H9 (cell line): ENCODE results near the gene RSPO1. TPM values are rescaled to one million over a fixed set of nuclear protein-coding genes. Genes with fewer than 3 reads are reported as not detected.

Experiments used
- DNase-seq: peaks from one replicate; pipeline ENCODE4 v3.0.0-alpha.2; 2017
- H2AFZ ChIP-seq: one replicate; pipeline ENCODE4 v1.6.1; 2013; ENCODE audit warnings: mild to moderate bottlenecking, low read length, control low read depth, moderate library complexity
- H2AK5ac ChIP-seq: 2 replicates; pipeline ENCODE4 v1.6.1; 2013; ENCODE audit warnings: low read length, control low read depth, mixed read lengths; ENCODE audit not compliant: insufficient read length
- H2BK120ac ChIP-seq: one replicate; pipeline ENCODE4 v1.6.1; 2013; ENCODE audit warnings: low read depth, mild to moderate bottlenecking, low read length, control low read depth, inconsistent platforms; ENCODE audit not compliant: poor library complexity, severe bottlenecking
- H2BK12ac ChIP-seq: 2 replicates; pipeline ENCODE4 v1.6.1; 2013; ENCODE audit warnings: low read length, control low read depth, mixed read lengths, low read depth; ENCODE audit not compliant: insufficient read length
- H2BK15ac ChIP-seq: 2 replicates; pipeline ENCODE4 v1.6.1; 2013; ENCODE audit warnings: low read depth, low read length, control low read depth
- H2BK20ac ChIP-seq: one replicate; pipeline ENCODE4 v1.6.1; 2013; ENCODE audit warnings: low read depth, mild to moderate bottlenecking, low read length, control low read depth, inconsistent platforms; ENCODE audit not compliant: poor library complexity, severe bottlenecking
- H2BK5ac ChIP-seq: 2 replicates; pipeline ENCODE4 v1.6.1; 2013; ENCODE audit warnings: low read length, control low read depth, mixed read lengths; ENCODE audit not compliant: insufficient read length
- H3K14ac ChIP-seq: 2 replicates; pipeline ENCODE4 v1.6.1; 2013; ENCODE audit warnings: low read length, control low read depth; ENCODE audit not compliant: insufficient read depth
- H3K18ac ChIP-seq: 2 replicates; pipeline ENCODE4 v1.6.1; 2013; ENCODE audit warnings: low read depth, mild to moderate bottlenecking, mixed read lengths, low read length, control low read depth; ENCODE audit not compliant: insufficient read length
- H3K23ac ChIP-seq: 2 replicates; pipeline ENCODE4 v1.6.1; 2013; ENCODE audit warnings: low read length, control low read depth, mixed read lengths, low read depth; ENCODE audit not compliant: insufficient read length
- H3K23me2 ChIP-seq: 2 replicates; pipeline ENCODE4 v1.6.1; 2013; ENCODE audit warnings: low read depth, mild to moderate bottlenecking, mixed read lengths, low read length, control low read depth; ENCODE audit not compliant: insufficient read length, poor library complexity, severe bottlenecking
- H3K27ac ChIP-seq: 2 replicates; pipeline ENCODE4 v1.5.1; 2013; ENCODE audit warnings: low read length, control low read depth, mixed read lengths, low read depth; ENCODE audit not compliant: insufficient read length
- H3K27me3 ChIP-seq: 2 replicates; pipeline ENCODE4 v1.6.1; 2013; ENCODE audit warnings: low read length, control low read depth, inconsistent platforms; ENCODE audit not compliant: insufficient read depth
- H3K4ac ChIP-seq: 2 replicates; pipeline ENCODE4 v1.6.1; 2013; ENCODE audit warnings: low read depth, mild to moderate bottlenecking, control low read depth, inconsistent platforms, low read length, moderate library complexity
- H3K4me1 ChIP-seq: 2 replicates; pipeline ENCODE4 v1.6.1; 2013; ENCODE audit warnings: low read length, control low read depth, inconsistent platforms; ENCODE audit not compliant: insufficient read depth
- H3K4me2 ChIP-seq: 2 replicates; pipeline ENCODE4 v1.6.1; 2013; ENCODE audit warnings: low read length, control low read depth, mixed read lengths; ENCODE audit not compliant: insufficient read length, insufficient read depth
- H3K56ac ChIP-seq: 2 replicates; pipeline ENCODE4 v1.6.1; 2013; ENCODE audit warnings: low read depth, mild to moderate bottlenecking, mixed read lengths, low read length, control low read depth; ENCODE audit not compliant: insufficient read length
- H3K79me1 ChIP-seq: 2 replicates; pipeline ENCODE4 v1.6.1; 2013; ENCODE audit warnings: low read depth, mild to moderate bottlenecking, moderate library complexity, low read length, control low read depth, inconsistent platforms; ENCODE audit not compliant: insufficient read depth, poor library complexity, severe bottlenecking
- H3K79me2 ChIP-seq: 2 replicates; pipeline ENCODE4 v1.6.1; 2013; ENCODE audit warnings: low read length, control low read depth, inconsistent platforms; ENCODE audit not compliant: insufficient read depth
- H3K9ac ChIP-seq: 2 replicates; pipeline ENCODE4 v1.6.1; 2013; ENCODE audit warnings: low read length, control low read depth, mixed read lengths; ENCODE audit not compliant: insufficient read length; ENCODE audit errors: extremely low read depth
- H3K9me3 ChIP-seq: one replicate; pipeline ENCODE4 v1.6.1; 2013; ENCODE audit warnings: low read depth, low read length, inconsistent platforms; ENCODE audit not compliant: control insufficient read depth
- H3T11ph ChIP-seq: one replicate; pipeline ENCODE4 v1.6.1; 2013; ENCODE audit warnings: mild to moderate bottlenecking, low read length, control low read depth, inconsistent platforms
- H4K20me1 ChIP-seq: one replicate; pipeline ENCODE4 v1.6.1; 2013; ENCODE audit not compliant: control insufficient read depth, insufficient read length, insufficient read depth
- H4K5ac ChIP-seq: 2 replicates; pipeline ENCODE4 v1.6.1; 2013; ENCODE audit warnings: low read depth, mild to moderate bottlenecking, mixed read lengths, low read length, control low read depth; ENCODE audit not compliant: insufficient read length
- H4K8ac ChIP-seq: replicated peaks from 2 replicates; pipeline ENCODE4 v1.6.1; 2013; ENCODE audit warnings: low read length, control low read depth, mixed read lengths, low read depth; ENCODE audit not compliant: insufficient read length
- H4K91ac ChIP-seq: 2 replicates; pipeline ENCODE4 v1.6.1; 2013; ENCODE audit warnings: low read depth, mild to moderate bottlenecking, moderate library complexity, mixed read lengths, low read length, control low read depth; ENCODE audit not compliant: insufficient read length
- H3K27ac Mint-ChIP-seq, 3 experiments: 2 replicates in 2 of 3; 3 replicates in 1 of 3; pipeline ENCODE4 v1.8.0; 2020 to 2021; ENCODE audit warnings: mixed read lengths in 3 of 3, mild to moderate bottlenecking in 1 of 3, moderate library complexity in 1 of 3
- H3K27me3 Mint-ChIP-seq: 2 replicates; pipeline ENCODE4 v1.8.0; 2021; ENCODE audit warnings: low read depth, mild to moderate bottlenecking, moderate library complexity, mixed read lengths
- H3K36me3 Mint-ChIP-seq, 3 experiments: 2 replicates in 2 of 3; 3 replicates in 1 of 3; pipeline ENCODE4 v1.8.0; 2020 to 2021; ENCODE audit warnings: low read depth in 3 of 3, mixed read lengths in 3 of 3; ENCODE audit not compliant: insufficient read depth in 1 of 3
- H3K4me1 Mint-ChIP-seq, 2 experiments: 2 replicates each; pipeline ENCODE4 v1.8.0; 2020; ENCODE audit warnings: mixed read lengths in 2 of 2
- H3K4me3 Mint-ChIP-seq, 2 experiments: 2 replicates in 1 of 2; 3 replicates in 1 of 2; pipeline ENCODE4 v1.8.0; 2020 to 2021; ENCODE audit warnings: mild to moderate bottlenecking in 2 of 2, mixed read lengths in 2 of 2, moderate library complexity in 1 of 2
- H3K9me3 Mint-ChIP-seq, 2 experiments: 2 replicates in 1 of 2; 3 replicates in 1 of 2; pipeline ENCODE4 v1.8.0; 2020; ENCODE audit warnings: mild to moderate bottlenecking in 2 of 2, mixed read lengths in 2 of 2, moderate library complexity in 1 of 2
- WGBS: extraction: QIAGEN DNeasy Blood & Tissue Kit; methylation state at CpG from one replicate; pipeline ENCODE4 v1.1.7; 2013; ENCODE audit warnings: missing lambda C conversion rate, low lambda C conversion rate, mixed read lengths; ENCODE audit not compliant: insufficient read length; ENCODE audit errors: extremely low coverage; 5-methylcytosine and 5-hydroxymethylcytosine counted together
- total RNA-seq: library from RNA; stranded (reverse); gene quantifications from 2 replicates; pipeline ENCODE4 v1.2.1, GENCODE V29; 2021
- TF ChIP-seq, protein P1 (sequence below): fragments of 200-600 bp; sonication (generic); conservative IDR thresholded peaks from 3 replicates; pipeline ENCODE4 v1.8.0; 2021; ENCODE audit warnings: antibody characterized with exemption, mild to moderate bottlenecking

Gene RSPO1
- total RNA-seq, 1 experiment from 2014 or later: 0.35 TPM

DNA sequence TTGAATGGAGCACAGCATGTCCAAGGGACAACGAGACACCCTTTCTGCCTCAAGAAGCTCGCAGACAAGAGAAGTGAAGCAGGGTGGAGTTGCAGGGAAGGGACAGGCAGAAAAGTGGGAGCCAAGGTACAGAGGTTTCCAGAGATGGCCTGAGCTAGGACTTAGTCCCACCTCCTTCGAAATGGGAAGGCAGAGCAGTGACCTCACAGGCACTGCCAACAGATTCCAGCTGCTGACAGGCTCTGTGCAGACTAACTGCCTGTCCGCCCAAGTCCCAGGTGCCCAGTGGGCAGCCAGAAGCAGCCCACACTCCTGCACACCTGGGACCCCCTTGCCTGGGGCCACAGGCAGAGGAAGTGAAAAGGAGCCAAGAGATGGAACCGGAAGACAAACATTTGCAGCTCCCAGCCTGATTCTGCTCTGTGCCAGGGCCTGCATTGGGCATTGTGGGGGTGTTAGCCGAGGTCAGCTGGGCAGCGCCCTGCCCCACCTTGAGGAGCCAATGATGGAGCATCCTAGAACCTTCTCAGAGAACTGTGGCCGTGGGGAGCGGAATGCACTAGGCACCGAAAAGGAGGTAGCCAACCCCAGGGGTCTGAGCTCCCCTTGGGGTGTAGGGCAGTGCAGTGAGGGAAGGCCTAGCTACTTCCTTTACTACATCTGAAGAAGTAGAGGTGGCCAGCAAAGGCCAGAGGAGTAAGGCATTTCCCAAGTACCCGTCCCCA lies 27.5 kb upstream of the RSPO1 start:
- Histone ChIP-seq H4K91ac (no peak overlapping the region), H3K56ac (no peak overlapping the region), H3K9ac (no peak overlapping the region), H4K5ac (no peak overlapping the region), H4K20me1 (no peaks in the 10 kb centered on the region), H3K4me1 (no peaks in the 10 kb centered on the region), H2BK120ac (no peak overlapping the region), H3K23ac (no peak overlapping the region), H2BK20ac (no peak overlapping the region), H3K4ac (no peak overlapping the region), H3K27ac (no peak overlapping the region), H3K27me3 (no peaks in the 10 kb centered on the region), H2BK15ac (no peak overlapping the region), H3K9me3 (no peaks in the 10 kb centered on the region), H3K14ac (no peak overlapping the region), H2BK12ac (no peak overlapping the region), H3K18ac (no peak overlapping the region), H2AK5ac (no peak overlapping the region), H3K23me2 (peaks cover 3% of the 10 kb centered on the region), H4K8ac (no peak overlapping the region), H2AFZ (no peak overlapping the region), H3K79me1 (no peaks in the 10 kb centered on the region), H3T11ph (no peak overlapping the region), H2BK5ac (no peak overlapping the region), H3K79me2 (no peaks in the 10 kb centered on the region), H3K4me2 (no peak overlapping the region)
- no peak for DNase-seq
- WGBS: no CpG with 5 or more reads among the region's 11 CpGs
- TF ChIP-seq, protein P1, sequence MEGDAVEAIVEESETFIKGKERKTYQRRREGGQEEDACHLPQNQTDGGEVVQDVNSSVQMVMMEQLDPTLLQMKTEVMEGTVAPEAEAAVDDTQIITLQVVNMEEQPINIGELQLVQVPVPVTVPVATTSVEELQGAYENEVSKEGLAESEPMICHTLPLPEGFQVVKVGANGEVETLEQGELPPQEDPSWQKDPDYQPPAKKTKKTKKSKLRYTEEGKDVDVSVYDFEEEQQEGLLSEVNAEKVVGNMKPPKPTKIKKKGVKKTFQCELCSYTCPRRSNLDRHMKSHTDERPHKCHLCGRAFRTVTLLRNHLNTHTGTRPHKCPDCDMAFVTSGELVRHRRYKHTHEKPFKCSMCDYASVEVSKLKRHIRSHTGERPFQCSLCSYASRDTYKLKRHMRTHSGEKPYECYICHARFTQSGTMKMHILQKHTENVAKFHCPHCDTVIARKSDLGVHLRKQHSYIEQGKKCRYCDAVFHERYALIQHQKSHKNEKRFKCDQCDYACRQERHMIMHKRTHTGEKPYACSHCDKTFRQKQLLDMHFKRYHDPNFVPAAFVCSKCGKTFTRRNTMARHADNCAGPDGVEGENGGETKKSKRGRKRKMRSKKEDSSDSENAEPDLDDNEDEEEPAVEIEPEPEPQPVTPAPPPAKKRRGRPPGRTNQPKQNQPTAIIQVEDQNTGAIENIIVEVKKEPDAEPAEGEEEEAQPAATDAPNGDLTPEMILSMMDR: no peak
- H3K9me3 Mint-ChIP-seq: no peaks in the 10 kb centered on the region; a peak in 2 of 5 replicates
- H3K27ac Mint-ChIP-seq: no peak overlapping the region
- no peaks in the 10 kb centered on the region for H3K36me3 Mint-ChIP-seq
- H3K27me3 Mint-ChIP-seq: peaks cover 24% of the 10 kb centered on the region
- no peak overlapping the region for H3K4me3 Mint-ChIP-seq
- H3K4me1 Mint-ChIP-seq: peaks cover 17 to 45% of the 10 kb centered on the region in 2 experiments
